Measurements from ENCODE around the gene MGAT3.

Gene MGAT3

GRCh38 chr22:39524089-39524752 is 67.4 kb downstream of the MGAT3 start:
- no peak for DNase-seq (ENCODE audit: low read depth, low spot score)
- H3K27ac ChIP-seq: peak overlapping the region; percentile 97

- DNase-seq (ENCODE audit: low read depth, low spot score): no peak
These were observed 68.2 kb downstream of the MGAT3 start for GRCh38 chr22:39524753-39525657.

GRCh38 chr22:39525658-39525975 is 68.8 kb downstream of the MGAT3 start:
- H3K27ac ChIP-seq: peak overlapping the region; percentile 97
- DNase-seq (ENCODE audit: low read depth, low spot score): no peak

More at GRCh38 chr22:39524753-39525657, 68.2 kb downstream of the MGAT3 start:
- peak overlapping the region; percentile 97 for H3K27ac ChIP-seq

- DNase-seq (ENCODE audit: low read depth, low spot score): no peak
- peak overlapping the region; percentile 50 for H3K27ac ChIP-seq
These were observed 69.9 kb downstream of the MGAT3 start for GRCh38 chr22:39526736-39527171.

GRCh38 chr22:39527481-39527961 is 70.7 kb downstream of the MGAT3 start:
- peak overlapping the region; percentile 50 for H3K27ac ChIP-seq
- no peak for DNase-seq (ENCODE audit: low read depth, low spot score)

GRCh38 chr22:39528080-39528661 is 71.4 kb downstream of the MGAT3 start:
- DNase-seq (ENCODE audit: low read depth, low spot score): no peak
- H3K27ac ChIP-seq: peak overlapping the region; percentile 50

GRCh38 chr22:39528681-39529486 is 72.1 kb downstream of the MGAT3 start:
- DNase-seq (ENCODE audit: low read depth, low spot score): peak; percentile 82
- H3K27ac ChIP-seq: peak overlapping the region; percentile 50

- no peak for DNase-seq (ENCODE audit: low read depth, low spot score)
- H3K27ac ChIP-seq: no peak overlapping the region
These were observed 72.7 kb downstream of the MGAT3 start for GRCh38 chr22:39529487-39529851.

- DNase-seq (ENCODE audit: low read depth, low spot score): no peak
- H3K27ac ChIP-seq: no peak overlapping the region
These were observed 73.3 kb downstream of the MGAT3 start for GRCh38 chr22:39530116-39530515.

- DNase-seq (ENCODE audit: low read depth, low spot score): no peak
- no peak overlapping the region for H3K27ac ChIP-seq
These were observed 74.0 kb downstream of the MGAT3 start for GRCh38 chr22:39530692-39531331.

- H3K27ac ChIP-seq: peak within 1 kb of the TSS; percentile 68
- peak; percentile 98 for DNase-seq (ENCODE audit: low read depth, low spot score)
These were observed 75.6 kb downstream of the MGAT3 start, which contains the start of gene RPS19BP1 for GRCh38 chr22:39532215-39533073. Gene RPS19BP1, minus strand, starts transcription at chr22:39532748. Its CDS starts 10 bp downstream, at chr22:39532738.

GRCh38 chr22:39534092-39534506 is 77.3 kb downstream of the MGAT3 start:
- H3K27ac ChIP-seq: no peak overlapping the region
- no peak for DNase-seq (ENCODE audit: low read depth, low spot score)

- H3K27ac ChIP-seq: no peak overlapping the region
- DNase-seq (ENCODE audit: low read depth, low spot score): no peak
These were observed 78.0 kb downstream of the MGAT3 start for GRCh38 chr22:39534591-39535356.

- DNase-seq (ENCODE audit: low read depth, low spot score): no peak
- no peak overlapping the region for H3K27ac ChIP-seq
These were observed 78.5 kb downstream of the MGAT3 start for GRCh38 chr22:39535357-39535725.

GRCh38 chr22:39535831-39536449 is 79.1 kb downstream of the MGAT3 start:
- no peak overlapping the region for H3K27ac ChIP-seq
- no peak for DNase-seq (ENCODE audit: low read depth, low spot score)

GRCh38 chr22:39536711-39537110 is 79.9 kb downstream of the MGAT3 start:
- H3K27ac ChIP-seq: no peak overlapping the region
- no peak for DNase-seq (ENCODE audit: low read depth, low spot score)

GRCh38 chr22:39537975-39538374 is 81.2 kb downstream of the MGAT3 start:
- DNase-seq (ENCODE audit: low read depth, low spot score): no peak
- no peak overlapping the region for H3K27ac ChIP-seq

All from epithelial cell of prostate (primary cell).